GM12864 (cell line): ENCODE measurements around the gene ZFP36L2.

Experiments
- DNase-seq: peaks from one replicate; pipeline ENCODE4 v3.0.0-alpha.2; 2011; ENCODE audit warnings: low read depth
- H3K4me3 ChIP-seq: 2 replicates; pipeline ENCODE4 v1.5.1; 2011; ENCODE audit warnings: mild to moderate bottlenecking, low read depth, low read length, control low read depth
- CTCF ChIP-seq: IDR thresholded peaks from 2 replicates; pipeline ENCODE4 v1.5.1; 2011; ENCODE audit warnings: low read depth, mild to moderate bottlenecking, moderate library complexity, low read length, control low read depth, inconsistent platforms; ENCODE audit errors: missing control alignments

The ZFP36L2 gene

GRCh38 chr2:43184339-43184895 is 42.0 kb downstream of the ZFP36L2 start:
- H3K4me3 ChIP-seq = no peak overlapping the region
- no peak for TF ChIP-seq CTCF
- DNase-seq = no peak

GRCh38 chr2:43183743-43184142 is 42.7 kb downstream of the ZFP36L2 start:
- DNase-seq = no peak
- no peak for TF ChIP-seq CTCF
- no peak overlapping the region for H3K4me3 ChIP-seq

- no peak for TF ChIP-seq CTCF
- no peak overlapping the region for H3K4me3 ChIP-seq
- no peak for DNase-seq
These were observed 45.5 kb downstream of the ZFP36L2 start for GRCh38 chr2:43180897-43181296.

DNA sequence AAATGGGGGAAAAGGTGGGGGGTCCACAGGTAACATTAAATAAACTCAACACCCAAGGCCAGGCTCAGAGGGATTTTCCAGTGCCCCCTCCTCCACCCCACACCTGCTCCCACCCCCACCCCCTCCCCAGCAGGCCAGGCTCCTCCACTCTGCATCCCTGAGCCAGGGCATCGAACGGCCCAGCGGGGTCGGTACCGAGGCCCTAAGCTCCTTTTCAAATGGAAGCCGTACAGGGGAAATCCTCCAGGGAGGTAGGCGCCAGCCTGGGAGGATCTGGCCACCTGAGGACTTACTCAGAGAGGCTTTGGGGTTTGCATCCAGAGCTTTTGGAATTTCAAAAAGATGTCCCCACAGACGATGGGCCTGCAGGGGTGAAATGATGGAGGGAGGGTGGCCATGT is 46.5 kb downstream of the ZFP36L2 start:
- no peak for TF ChIP-seq CTCF
- DNase-seq = no peak
- H3K4me3 ChIP-seq = no peak overlapping the region

- H3K4me3 ChIP-seq = no peak overlapping the region
- no peak for DNase-seq
These were observed 47.5 kb downstream of the ZFP36L2 start for GRCh38 chr2:43178602-43179542.

GRCh38 chr2:43178055-43178598 is 48.3 kb downstream of the ZFP36L2 start:
- no peak for DNase-seq
- TF ChIP-seq CTCF = no peak
- H3K4me3 ChIP-seq = no peak overlapping the region

More at GRCh38 chr2:43178602-43179542, 47.5 kb downstream of the ZFP36L2 start:
- no peak for TF ChIP-seq CTCF
